Gastroesophageal sphincter (tissue), 3 donors: ENCODE measurements around the gene MYCN.

Experiments used
- EP300 ChIP-seq: sonication (generic); formaldehyde crosslinking; IDR thresholded peaks from one replicate; pipeline ENCODE4 v1.6.1; 2017; ENCODE audit warnings: antibody characterized with exemption, mild to moderate bottlenecking
- POLR2A ChIP-seq, 2 donors: fragments of 450-650 bp; IDR thresholded peaks; one replicate each; pipeline ENCODE4 v1.6.1; 2017; ENCODE audit warnings: antibody characterized with exemption in 2 of 2, mild to moderate bottlenecking in 2 of 2, moderate library complexity in 1 of 2
- TF ChIP-seq, protein P1 (sequence below), 4 experiments: fragments of 200-600 bp in 2 of 4; fragments of 450-650 bp in 2 of 4; sonication (generic) in 1 of 4; IDR thresholded peaks; one replicate each; pipeline ENCODE4 v1.5.1; 2017 to 2019; ENCODE audit warnings: antibody characterized with exemption in 4 of 4, mild to moderate bottlenecking in 2 of 4, moderate library complexity in 2 of 4

DNA sequence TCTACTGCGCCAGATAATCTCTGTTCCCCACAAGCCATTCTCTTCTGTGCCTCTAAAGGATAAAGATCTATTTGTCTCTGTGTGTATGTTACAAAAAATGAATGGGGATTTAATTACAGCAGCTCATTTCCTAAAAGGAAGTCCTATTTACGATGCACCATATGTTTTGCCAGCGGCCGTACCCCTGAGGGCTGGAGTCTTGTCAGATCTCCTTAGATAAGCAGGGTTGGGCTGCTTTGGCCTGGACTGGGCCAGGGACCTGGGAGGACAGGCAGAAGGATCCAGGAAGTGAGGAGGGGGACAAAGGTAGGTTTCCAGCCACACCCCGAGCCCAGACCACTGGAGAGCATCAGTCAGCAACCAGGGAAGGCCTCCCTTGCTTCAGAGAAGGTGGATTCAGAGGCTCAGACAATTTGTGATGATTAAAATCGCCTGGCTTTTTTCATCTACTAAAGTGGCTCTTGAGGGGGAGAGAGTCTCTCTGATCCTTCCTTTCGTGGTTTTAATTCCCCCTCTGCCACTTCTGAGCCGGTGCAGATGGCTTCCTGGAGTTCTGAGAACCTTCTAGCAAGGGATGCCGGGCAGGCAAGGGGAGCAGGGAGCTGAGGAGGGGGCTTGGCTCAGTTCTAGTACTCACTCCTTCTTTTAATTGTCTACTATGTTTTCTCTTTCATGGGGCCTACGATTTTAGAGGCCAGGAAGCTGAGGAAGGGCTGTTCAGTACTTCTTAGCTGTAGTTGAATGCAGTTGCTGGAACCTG lies 42.1 kb downstream of the MYCN start:
- TF ChIP-seq, protein P1, sequence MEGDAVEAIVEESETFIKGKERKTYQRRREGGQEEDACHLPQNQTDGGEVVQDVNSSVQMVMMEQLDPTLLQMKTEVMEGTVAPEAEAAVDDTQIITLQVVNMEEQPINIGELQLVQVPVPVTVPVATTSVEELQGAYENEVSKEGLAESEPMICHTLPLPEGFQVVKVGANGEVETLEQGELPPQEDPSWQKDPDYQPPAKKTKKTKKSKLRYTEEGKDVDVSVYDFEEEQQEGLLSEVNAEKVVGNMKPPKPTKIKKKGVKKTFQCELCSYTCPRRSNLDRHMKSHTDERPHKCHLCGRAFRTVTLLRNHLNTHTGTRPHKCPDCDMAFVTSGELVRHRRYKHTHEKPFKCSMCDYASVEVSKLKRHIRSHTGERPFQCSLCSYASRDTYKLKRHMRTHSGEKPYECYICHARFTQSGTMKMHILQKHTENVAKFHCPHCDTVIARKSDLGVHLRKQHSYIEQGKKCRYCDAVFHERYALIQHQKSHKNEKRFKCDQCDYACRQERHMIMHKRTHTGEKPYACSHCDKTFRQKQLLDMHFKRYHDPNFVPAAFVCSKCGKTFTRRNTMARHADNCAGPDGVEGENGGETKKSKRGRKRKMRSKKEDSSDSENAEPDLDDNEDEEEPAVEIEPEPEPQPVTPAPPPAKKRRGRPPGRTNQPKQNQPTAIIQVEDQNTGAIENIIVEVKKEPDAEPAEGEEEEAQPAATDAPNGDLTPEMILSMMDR (IDR thresholded peaks at IDR 0.05) = no peak
- TF ChIP-seq POLR2A (IDR thresholded peaks at IDR 0.05) = no peak
- TF ChIP-seq EP300 = no peak
